Body of pancreas (tissue), 4 donors: Measurements from ENCODE around the gene CDR2L. TPM values are rescaled to one million over a fixed set of nuclear protein-coding genes. Genes with fewer than 3 reads are reported as not detected.

Source experiments
- ATAC-seq: fragments of 150-250 bp; one replicate; pipeline ENCODE4 v1.9.1; 2016
- DNase-seq, 4 donors: peaks; one replicate each; pipeline ENCODE4 v3.0.0-alpha.2; 2019
- H3K27ac ChIP-seq, 4 donors: fragments of 200-600 bp; sonication (generic); 1 replicate in 3 of 4; 2 replicates in 1 of 4; pipeline versions ENCODE4 v1.5.1 to v1.6.1; 2016 to 2019; ENCODE audit warnings: mild to moderate bottlenecking in 1 of 4, mixed read lengths in 1 of 4, moderate library complexity in 1 of 4
- H3K27me3 ChIP-seq, 2 donors: fragments of 200-600 bp; sonication (generic); one replicate each; pipeline ENCODE4 v1.6.0; 2016; ENCODE audit warnings: mild to moderate bottlenecking in 1 of 2
- H3K36me3 ChIP-seq, 2 donors: fragments of 200-600 bp; sonication (generic); replicated peaks in 1 of 2; 2 replicates each; pipeline ENCODE4 v1.5.1; 2016; ENCODE audit warnings: low read depth in 2 of 2; ENCODE audit not compliant: insufficient read depth in 1 of 2
- H3K4me1 ChIP-seq: fragments of 200-600 bp; sonication (generic); one replicate; pipeline ENCODE4 v1.6.0; 2016
- H3K4me3 ChIP-seq, 2 donors: fragments of 200-600 bp; sonication (generic); 1 replicate in 1 of 2; 2 replicates in 1 of 2; pipeline ENCODE4 v1.5.1; 2016 to 2019
- H3K9me3 ChIP-seq, 3 donors: fragments of 200-600 bp; sonication (generic); 1 replicate in 2 of 3; 2 replicates in 1 of 3; pipeline ENCODE4 v1.5.1; 2016
- POLR2A ChIP-seq, 3 donors: fragments of 450-650 bp; IDR thresholded peaks; one replicate each; pipeline ENCODE4 v1.6.1; 2016; ENCODE audit warnings: antibody characterized with exemption in 3 of 3, mild to moderate bottlenecking in 2 of 3
- WGBS, 2 donors: methylation state at CpG; one replicate each; pipeline ENCODE4 v1.1.5; 2017; 5-methylcytosine and 5-hydroxymethylcytosine counted together
- intact Hi-C: fragments of 100-400 bp; cut with DNase I; formaldehyde crosslinking; loops from one replicate; pipeline ENCODE4 v1.15.1; 2023
- small RNA-seq: library from RNA; depleted of rRNA; stranded (forward); fragments of <200 nt; gene quantifications from one replicate; pipeline ENCODE3, GENCODE V24; 2016
- total RNA-seq, 2 donors: library from RNA; depleted of rRNA; stranded (reverse); fragments of >200 nt; gene quantifications; one replicate each; pipeline ENCODE4 v1.1.0, GENCODE V29; 2016
- TF ChIP-seq, protein P1 (sequence below), 7 experiments: fragments of 450-650 bp in 4 of 7; fragments of 200-600 bp in 3 of 7; sonication (generic) in 3 of 7; IDR thresholded peaks; one replicate each; pipeline ENCODE4 v1.5.1; 2016 to 2019; ENCODE audit warnings: antibody characterized with exemption in 7 of 7

CDR2L gene
- total RNA-seq, 2 donors from 2014 or later, result 11.9 to 18.5 TPM

DNA sequence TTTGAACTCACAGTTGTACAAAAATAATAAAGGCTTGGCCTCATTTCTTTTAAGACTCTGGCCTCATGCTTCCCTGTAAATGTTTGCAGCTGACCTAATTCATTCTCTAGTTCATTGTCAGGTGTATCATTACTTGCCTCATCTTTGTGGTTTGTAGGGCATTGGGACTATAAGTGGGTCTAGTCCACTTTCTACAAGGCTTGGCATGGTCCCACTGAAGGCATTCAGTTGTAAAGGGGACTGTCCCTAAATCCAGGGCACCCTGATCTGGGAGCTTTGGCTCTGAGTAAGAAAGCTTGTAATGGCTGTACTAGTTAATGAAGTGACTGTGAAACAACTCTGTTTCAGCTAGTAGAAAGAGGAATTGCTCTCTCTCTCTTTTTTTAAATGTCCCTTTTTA, 62.3 kb downstream of the CDR2L start:
- TF ChIP-seq, protein P1, sequence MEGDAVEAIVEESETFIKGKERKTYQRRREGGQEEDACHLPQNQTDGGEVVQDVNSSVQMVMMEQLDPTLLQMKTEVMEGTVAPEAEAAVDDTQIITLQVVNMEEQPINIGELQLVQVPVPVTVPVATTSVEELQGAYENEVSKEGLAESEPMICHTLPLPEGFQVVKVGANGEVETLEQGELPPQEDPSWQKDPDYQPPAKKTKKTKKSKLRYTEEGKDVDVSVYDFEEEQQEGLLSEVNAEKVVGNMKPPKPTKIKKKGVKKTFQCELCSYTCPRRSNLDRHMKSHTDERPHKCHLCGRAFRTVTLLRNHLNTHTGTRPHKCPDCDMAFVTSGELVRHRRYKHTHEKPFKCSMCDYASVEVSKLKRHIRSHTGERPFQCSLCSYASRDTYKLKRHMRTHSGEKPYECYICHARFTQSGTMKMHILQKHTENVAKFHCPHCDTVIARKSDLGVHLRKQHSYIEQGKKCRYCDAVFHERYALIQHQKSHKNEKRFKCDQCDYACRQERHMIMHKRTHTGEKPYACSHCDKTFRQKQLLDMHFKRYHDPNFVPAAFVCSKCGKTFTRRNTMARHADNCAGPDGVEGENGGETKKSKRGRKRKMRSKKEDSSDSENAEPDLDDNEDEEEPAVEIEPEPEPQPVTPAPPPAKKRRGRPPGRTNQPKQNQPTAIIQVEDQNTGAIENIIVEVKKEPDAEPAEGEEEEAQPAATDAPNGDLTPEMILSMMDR (IDR thresholded peaks at IDR 0.05), result no peak
- Histone ChIP-seq H3K4me3 (no peak overlapping the region), H3K36me3 (peaks cover 0 to 2% of the 10 kb centered on the region in 2 donors), H3K4me1 (peaks cover 21% of the 10 kb centered on the region), H3K27me3 (no peaks in the 10 kb centered on the region), H3K9me3 (no peaks in the 10 kb centered on the region), H3K27ac (no peak overlapping the region)
- no peak for ATAC-seq
- intact Hi-C loops, result no loop called here
- DNase-seq, result no peak

DNA sequence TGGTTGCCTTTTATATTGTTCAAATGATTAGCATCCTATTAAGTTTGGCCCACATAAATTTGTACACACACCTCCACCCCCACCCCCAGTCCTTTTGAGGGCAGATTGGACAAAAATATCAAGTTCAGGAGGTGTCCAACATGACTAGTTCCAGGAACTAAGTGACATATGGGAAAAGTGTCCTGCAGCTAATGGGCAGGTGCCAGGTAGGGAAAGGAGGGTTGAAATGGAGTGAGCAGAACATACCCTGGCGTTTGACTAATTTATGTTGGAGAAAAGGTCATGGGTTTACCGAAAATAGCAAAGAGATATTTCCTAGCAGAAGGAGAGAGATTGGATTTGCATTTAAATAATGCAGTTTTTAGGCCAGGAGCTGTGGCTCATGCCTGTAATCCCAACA, 64.5 kb downstream of the CDR2L start:
- H3K4me3 ChIP-seq, result no peak overlapping the region
- intact Hi-C loops, result no loop called here
- TF ChIP-seq, protein P1 (IDR thresholded peaks at IDR 0.05), result no peak
- no peak for TF ChIP-seq POLR2A (IDR thresholded peaks at IDR 0.05)
- H3K27me3 ChIP-seq, result no peaks in the 10 kb centered on the region
- no peak overlapping the region for H3K27ac ChIP-seq
- H3K36me3 ChIP-seq, result peaks cover 0 to 2% of the 10 kb centered on the region in 2 donors
- H3K9me3 ChIP-seq, result no peaks in the 10 kb centered on the region
- DNase-seq (no peak), ATAC-seq (no peak)
- 78 to 88% methylated on average over 2 of the region's 2 CpGs for WGBS, 2 donors
- H3K4me1 ChIP-seq, result peaks cover 15% of the 10 kb centered on the region

Small RNAs within 50 kb of the gene (small RNA-seq; reads per million reads assigned to genes)
- gene RN7SL573P, result not detected
- gene RNU6-362P, result not detected

Other genes starting within 250 kb of the CDR2L start
- gene NHERF1, start 239.0 kb upstream of the CDR2L start, total RNA-seq, result 10 to 100 TPM; 56.6 to 64.9 TPM
- 10 to 100 TPM; 21.8 to 23.3 TPM for gene NAT9, start 211.3 kb upstream of the CDR2L start, total RNA-seq
- not detected for gene GRIN2C, start 127.7 kb upstream of the CDR2L start, total RNA-seq
- gene FDXR, start 114.6 kb upstream of the CDR2L start, total RNA-seq, result 10 to 100 TPM; 14.3 to 25.7 TPM
- not detected for gene FADS6, start 94.0 kb upstream of the CDR2L start, total RNA-seq
- gene USH1G, start 64.4 kb upstream of the CDR2L start, total RNA-seq, result under 1 TPM in 1 of 2 donors, not detected in 1; under 0.01 TPM
- not detected for gene OTOP2, start 63.4 kb upstream of the CDR2L start, total RNA-seq
- 1 to 10 TPM in 1 of 2 donors, under 1 TPM in 1; 0.66 to 2.3 TPM for gene OTOP3, start 51.7 kb upstream of the CDR2L start, total RNA-seq
- 100 to 1,000 TPM; 157 to 164 TPM for gene HID1, start 14.9 kb upstream of the CDR2L start, total RNA-seq
- 10 to 100 TPM in 1 of 2 donors, not detected in 1; 16.9 TPM for gene MRPL58, start 25.0 kb downstream of the CDR2L start, total RNA-seq
- gene ATP5PD, start 59.3 kb downstream of the CDR2L start, total RNA-seq, result 100 to 1,000 TPM; 105 to 131 TPM
- gene KCTD2, start 59.6 kb downstream of the CDR2L start, total RNA-seq, result 10 to 100 TPM; 11.2 to 12.7 TPM
- gene SLC16A5, start 100.3 kb downstream of the CDR2L start, total RNA-seq, result 10 to 100 TPM in 1 of 2 donors, 1 to 10 TPM in 1; 2.1 to 14.8 TPM
- 1 to 10 TPM; 6.7 to 7.9 TPM for gene ARMC7, start 122.3 kb downstream of the CDR2L start, total RNA-seq
- 10 to 100 TPM; 69.9 to 71.3 TPM for gene NT5C, start 144.1 kb downstream of the CDR2L start, total RNA-seq
- gene JPT1, start 166.9 kb downstream of the CDR2L start, total RNA-seq, result 10 to 100 TPM; 17.4 to 42.5 TPM
- gene SUMO2, start 195.3 kb downstream of the CDR2L start, total RNA-seq, result 10 to 100 TPM; 25.1 to 25.2 TPM
- 10 to 100 TPM; 19.7 to 40.2 TPM for gene NUP85, start 218.0 kb downstream of the CDR2L start, total RNA-seq